K562 (cell line): ENCODE measurements around the gene ARHGEF6. TPM values are rescaled to one million over a fixed set of nuclear protein-coding genes. Genes with fewer than 3 reads are reported as not detected.

ENCODE experiments used
- L3MBTL2 ChIP-seq: fragments of 450-650 bp; IDR thresholded peaks from 2 replicates; pipeline ENCODE4 v1.6.1; 2016; ENCODE audit warnings: mild to moderate bottlenecking, moderate library complexity
- RAD21 ChIP-seq, 2 experiments: fragments of 250-450 bp in 1 of 2; fragments of 450-650 bp in 1 of 2; sonication (Bioruptor Pico) in 1 of 2; formaldehyde crosslinking in 1 of 2; IDR thresholded peaks in 1 of 2; conservative IDR thresholded peaks in 1 of 2; 2 replicates each; pipeline versions ENCODE4 v1.4.0 to v1.8.0; 2020 to 2022; ENCODE audit warnings: mild to moderate bottlenecking in 2 of 2, moderate library complexity in 1 of 2
- polyA plus RNA-seq, 8 experiments: library from polyadenylated mRNA; depleted of rRNA in 4 of 8; stranded (reverse) in 5 of 8; unstranded in 3 of 8; fragments of >200 nt; fragmentation: Nextera tagmentation in 2 of 8; fragmentation: Illumina TruSeq in 1 of 8; extraction: Ambion mirVana in 2 of 8; extraction: Trizol in 1 of 8; gene quantifications; 2 replicates each; pipeline versions ENCODE4 v1.2.1 to v1.2.3, GENCODE V29; 2011 to 2014; ENCODE audit warnings: inconsistent platforms in 1 of 8, missing spikeins in 1 of 8
- total RNA-seq, 7 experiments: library from RNA; depleted of rRNA in 6 of 7; stranded (reverse); fragments of >200 nt in 6 of 7; fragmentation: Illumina TruSeq in 2 of 7; extraction: Trizol in 2 of 7; gene quantifications; 2 replicates each; pipeline versions ENCODE4 v1.2.1 to v1.2.3, GENCODE V29; 2011 to 2021; ENCODE audit warnings: low replicate concordance in 1 of 7
- TF ChIP-seq, protein P1 (sequence below), 2 experiments: fragments of 450-650 bp; IDR thresholded peaks; 2 replicates each; pipeline ENCODE4 v1.6.1; 2018; ENCODE audit warnings: mild to moderate bottlenecking in 2 of 2, low read depth in 1 of 2; ENCODE audit not compliant: partially characterized antibody in 2 of 2
- TF ChIP-seq, protein P2 (sequence below), 3 experiments: IDR thresholded peaks in 2 of 3; conservative IDR thresholded peaks in 1 of 3; 2 replicates each; pipeline ENCODE4 v1.5.1; 2011 to 2012; ENCODE audit warnings: low read length in 3 of 3, mild to moderate bottlenecking in 3 of 3, control low read depth in 2 of 3, improper control_type of control experiment in 1 of 3, inconsistent platforms in 1 of 3, low read depth in 1 of 3, mixed read lengths in 1 of 3, moderate library complexity in 1 of 3; ENCODE audit not compliant: insufficient read depth in 2 of 3

Gene ARHGEF6
- total and polyA plus RNA-seq, 9 of the 15 experiments (the other 6 are each of a cell fraction or from before 2014, with no cell fraction given): 2.9 to 22.1 (median 13.3) TPM

DNA sequence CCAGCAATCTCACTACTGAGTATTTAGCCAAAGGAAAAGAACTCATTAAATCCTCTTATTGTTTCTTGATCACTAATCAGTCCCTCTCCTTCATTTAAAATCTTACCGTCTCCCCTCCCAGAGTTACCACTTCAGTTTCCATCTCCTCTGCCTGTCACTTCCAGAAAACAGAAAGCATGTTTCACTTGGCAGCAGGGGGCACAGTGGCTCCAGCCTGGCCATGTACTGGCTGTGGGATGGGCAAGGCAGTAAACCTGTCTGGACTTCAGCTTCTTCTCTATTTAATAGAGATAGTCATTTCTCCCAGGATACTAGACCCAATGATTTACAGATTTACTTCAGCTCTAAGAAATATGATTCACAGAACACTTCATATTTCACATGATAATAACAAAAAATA is 69.6 kb downstream of the ARHGEF6 start (continued):
- TF ChIP-seq, protein P1, sequence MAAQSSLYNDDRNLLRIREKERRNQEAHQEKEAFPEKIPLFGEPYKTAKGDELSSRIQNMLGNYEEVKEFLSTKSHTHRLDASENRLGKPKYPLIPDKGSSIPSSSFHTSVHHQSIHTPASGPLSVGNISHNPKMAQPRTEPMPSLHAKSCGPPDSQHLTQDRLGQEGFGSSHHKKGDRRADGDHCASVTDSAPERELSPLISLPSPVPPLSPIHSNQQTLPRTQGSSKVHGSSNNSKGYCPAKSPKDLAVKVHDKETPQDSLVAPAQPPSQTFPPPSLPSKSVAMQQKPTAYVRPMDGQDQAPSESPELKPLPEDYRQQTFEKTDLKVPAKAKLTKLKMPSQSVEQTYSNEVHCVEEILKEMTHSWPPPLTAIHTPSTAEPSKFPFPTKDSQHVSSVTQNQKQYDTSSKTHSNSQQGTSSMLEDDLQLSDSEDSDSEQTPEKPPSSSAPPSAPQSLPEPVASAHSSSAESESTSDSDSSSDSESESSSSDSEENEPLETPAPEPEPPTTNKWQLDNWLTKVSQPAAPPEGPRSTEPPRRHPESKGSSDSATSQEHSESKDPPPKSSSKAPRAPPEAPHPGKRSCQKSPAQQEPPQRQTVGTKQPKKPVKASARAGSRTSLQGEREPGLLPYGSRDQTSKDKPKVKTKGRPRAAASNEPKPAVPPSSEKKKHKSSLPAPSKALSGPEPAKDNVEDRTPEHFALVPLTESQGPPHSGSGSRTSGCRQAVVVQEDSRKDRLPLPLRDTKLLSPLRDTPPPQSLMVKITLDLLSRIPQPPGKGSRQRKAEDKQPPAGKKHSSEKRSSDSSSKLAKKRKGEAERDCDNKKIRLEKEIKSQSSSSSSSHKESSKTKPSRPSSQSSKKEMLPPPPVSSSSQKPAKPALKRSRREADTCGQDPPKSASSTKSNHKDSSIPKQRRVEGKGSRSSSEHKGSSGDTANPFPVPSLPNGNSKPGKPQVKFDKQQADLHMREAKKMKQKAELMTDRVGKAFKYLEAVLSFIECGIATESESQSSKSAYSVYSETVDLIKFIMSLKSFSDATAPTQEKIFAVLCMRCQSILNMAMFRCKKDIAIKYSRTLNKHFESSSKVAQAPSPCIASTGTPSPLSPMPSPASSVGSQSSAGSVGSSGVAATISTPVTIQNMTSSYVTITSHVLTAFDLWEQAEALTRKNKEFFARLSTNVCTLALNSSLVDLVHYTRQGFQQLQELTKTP (IDR thresholded peaks at IDR 0.05; ENCODE audit: low read depth in 1 of 2, partially characterized antibody in 2 of 2): no peak
- TF ChIP-seq, protein P2, sequence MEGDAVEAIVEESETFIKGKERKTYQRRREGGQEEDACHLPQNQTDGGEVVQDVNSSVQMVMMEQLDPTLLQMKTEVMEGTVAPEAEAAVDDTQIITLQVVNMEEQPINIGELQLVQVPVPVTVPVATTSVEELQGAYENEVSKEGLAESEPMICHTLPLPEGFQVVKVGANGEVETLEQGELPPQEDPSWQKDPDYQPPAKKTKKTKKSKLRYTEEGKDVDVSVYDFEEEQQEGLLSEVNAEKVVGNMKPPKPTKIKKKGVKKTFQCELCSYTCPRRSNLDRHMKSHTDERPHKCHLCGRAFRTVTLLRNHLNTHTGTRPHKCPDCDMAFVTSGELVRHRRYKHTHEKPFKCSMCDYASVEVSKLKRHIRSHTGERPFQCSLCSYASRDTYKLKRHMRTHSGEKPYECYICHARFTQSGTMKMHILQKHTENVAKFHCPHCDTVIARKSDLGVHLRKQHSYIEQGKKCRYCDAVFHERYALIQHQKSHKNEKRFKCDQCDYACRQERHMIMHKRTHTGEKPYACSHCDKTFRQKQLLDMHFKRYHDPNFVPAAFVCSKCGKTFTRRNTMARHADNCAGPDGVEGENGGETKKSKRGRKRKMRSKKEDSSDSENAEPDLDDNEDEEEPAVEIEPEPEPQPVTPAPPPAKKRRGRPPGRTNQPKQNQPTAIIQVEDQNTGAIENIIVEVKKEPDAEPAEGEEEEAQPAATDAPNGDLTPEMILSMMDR (IDR thresholded peaks at IDR 0.05 in 2 of 3, conservative IDR thresholded peaks at IDR 0.05 in 1 of 3; ENCODE audit: insufficient read depth in 2 of 3, low read depth in 1 of 3, low read length in 3 of 3): peak; percentile 41 to 63 (median 46); a peak in 5 of 6 replicates
- no peak for TF ChIP-seq L3MBTL2
- TF ChIP-seq RAD21 (CRISPR knock-in tag; conservative IDR thresholded peaks at IDR 0.05 in 1 of 2, IDR thresholded peaks at IDR 0.05 in 1 of 2): peak; percentile 34 to 72; a peak in 3 of 4 replicates
